Liver (tissue), 9 donors: ENCODE measurements around the gene BAHCC1. TPM values are rescaled to one million over a fixed set of nuclear protein-coding genes. Genes with fewer than 3 reads are reported as not detected.
A peak's percentile ranks its signal among the peaks of the same experiment; 100 is the strongest.

Source experiments
- DNase-seq: peaks from one replicate; pipeline ENCODE4 v3.0.0-alpha.2; 2017; ENCODE audit warnings: low spot score
- H3K27ac ChIP-seq, 2 donors: one replicate each; pipeline ENCODE4 v1.7.0; 2013; ENCODE audit warnings: inconsistent platforms in 2 of 2, low read length in 2 of 2, control low read depth in 1 of 2, low read depth in 1 of 2, mild to moderate bottlenecking in 1 of 2
- H3K27me3 ChIP-seq, 4 donors: one replicate each; pipeline versions ENCODE4 v1.6.1 to v1.7.0; 2013; ENCODE audit warnings: low read length in 3 of 4, inconsistent platforms in 1 of 4, mild to moderate bottlenecking in 1 of 4, moderate library complexity in 1 of 4; ENCODE audit not compliant: control insufficient read depth in 4 of 4, insufficient read depth in 4 of 4
- H3K36me3 ChIP-seq, 4 donors: one replicate each; pipeline versions ENCODE4 v1.6.1 to v1.7.0; 2013; ENCODE audit warnings: low read length in 3 of 4, mild to moderate bottlenecking in 3 of 4, low read depth in 1 of 4, moderate library complexity in 1 of 4; ENCODE audit not compliant: control insufficient read depth in 4 of 4, insufficient read depth in 3 of 4
- H3K4me1 ChIP-seq, 4 donors: one replicate each; pipeline versions ENCODE4 v1.6.1 to v1.7.0; 2013; ENCODE audit warnings: low read length in 3 of 4, mild to moderate bottlenecking in 3 of 4, moderate library complexity in 1 of 4; ENCODE audit not compliant: control insufficient read depth in 4 of 4, insufficient read depth in 4 of 4
- H3K4me3 ChIP-seq, 3 donors: one replicate each; pipeline versions ENCODE4 v1.6.1 to v1.7.0; 2013; ENCODE audit warnings: low read length in 3 of 3, control low read depth in 1 of 3, low read depth in 1 of 3, mild to moderate bottlenecking in 1 of 3
- H3K9ac ChIP-seq, 2 donors: one replicate each; pipeline ENCODE4 v1.7.0; 2013; ENCODE audit warnings: low read length in 2 of 2, mild to moderate bottlenecking in 2 of 2, moderate library complexity in 2 of 2, control low read depth in 1 of 2, low read depth in 1 of 2
- H3K9me3 ChIP-seq, 4 donors: one replicate each; pipeline versions ENCODE4 v1.6.1 to v1.7.0; 2013; ENCODE audit warnings: low read length in 3 of 4; ENCODE audit not compliant: control insufficient read depth in 4 of 4
- CTCF ChIP-seq: fragments of 150-350 bp; IDR thresholded peaks from 2 replicates; pipeline ENCODE4 v1.5.1; 2017; ENCODE audit warnings: improper control_type of control experiment, low read depth, low read length; ENCODE audit not compliant: missing input control
- EGR1 ChIP-seq, 2 donors: IDR thresholded peaks; 2 replicates each; pipeline ENCODE4 v1.6.1; 2016 to 2018; ENCODE audit warnings: antibody characterized with exemption in 2 of 2, low read depth in 2 of 2
- FOXA2 ChIP-seq: IDR thresholded peaks from 2 replicates; pipeline ENCODE4 v1.6.1; 2016; ENCODE audit warnings: antibody characterized with exemption
- HNF4A ChIP-seq, 2 donors: conservative IDR thresholded peaks; 2 replicates each; pipeline ENCODE4 v1.6.1; 2016; ENCODE audit warnings: antibody characterized with exemption in 2 of 2, mild to moderate bottlenecking in 2 of 2
- HNF4G ChIP-seq: IDR thresholded peaks from 2 replicates; pipeline ENCODE4 v1.6.1; 2016; ENCODE audit warnings: antibody characterized with exemption
- JUND ChIP-seq, 2 donors: IDR thresholded peaks; 2 replicates each; pipeline ENCODE4 v1.6.1; 2016; ENCODE audit warnings: antibody characterized with exemption in 2 of 2
- MAX ChIP-seq: IDR thresholded peaks from 2 replicates; pipeline ENCODE4 v1.6.1; 2016; ENCODE audit warnings: antibody characterized with exemption
- NR2F2 ChIP-seq: IDR thresholded peaks from 2 replicates; pipeline ENCODE4 v1.6.1; 2016; ENCODE audit warnings: antibody characterized with exemption
- RAD21 ChIP-seq, 2 donors: IDR thresholded peaks; 2 replicates each; pipeline ENCODE4 v1.6.1; 2016; ENCODE audit warnings: antibody characterized with exemption in 2 of 2, mild to moderate bottlenecking in 2 of 2
- SP1 ChIP-seq: IDR thresholded peaks from 2 replicates; pipeline ENCODE4 v1.6.1; 2018; ENCODE audit warnings: antibody characterized with exemption, mild to moderate bottlenecking
- TAF1 ChIP-seq: conservative IDR thresholded peaks from 2 replicates; pipeline ENCODE4 v1.6.1; 2016; ENCODE audit warnings: antibody characterized with exemption, mild to moderate bottlenecking
- YY1 ChIP-seq: IDR thresholded peaks from 2 replicates; pipeline ENCODE4 v1.6.1; 2016; ENCODE audit warnings: antibody characterized with exemption, mild to moderate bottlenecking
- WGBS: extraction: QIAGEN DNeasy Blood & Tissue Kit; methylation state at CpG from one replicate; pipeline ENCODE4 v1.1.7; 2013; 5-methylcytosine and 5-hydroxymethylcytosine counted together
- polyA plus RNA-seq, 2 donors: library from polyadenylated mRNA; stranded (reverse) in 1 of 2; unstranded in 1 of 2; fragments of 200-250 nt in 1 of 2; fragments of >200 nt in 1 of 2; fragmentation: Nextera tagmentation in 1 of 2; extraction: Ambion mirVana in 1 of 2; gene quantifications; one replicate each; pipeline versions ENCODE4 v1.2.1 to v1.2.3, GENCODE V29; 2013 to 2015
- total RNA-seq, 2 donors: library from RNA; depleted of rRNA; stranded (reverse); fragments of >200 nt; gene quantifications; one replicate each; pipeline ENCODE4 v1.2.3, GENCODE V29; 2014
- donor health status: healthy.
- donor health status: healthy.
- donor health status: healthy.
- donor health status: healthy.
- donor health status: healthy.

The BAHCC1 gene
- total and polyA plus RNA-seq, 4 donors: 0.76 to 3.9 (median 2.5) TPM

- DNase-seq: no peak
- peak; percentile 2 for TF ChIP-seq SP1
- no peak for TF ChIP-seq TAF1
- TF ChIP-seq NR2F2: peak; percentile 16
- TF ChIP-seq YY1: no peak
- no peak for TF ChIP-seq FOXA2
- TF ChIP-seq HNF4G: no peak
- H3K36me3 ChIP-seq: no peaks in the 10 kb centered on the region
- no peak overlapping the region for H3K4me3 ChIP-seq
- WGBS: 57% methylated on average over 30 of the region's 30 CpGs
- H3K9ac ChIP-seq: no peak overlapping the region
- H3K4me1 ChIP-seq: peaks cover 0 to 4% (median 0%) of the 10 kb centered on the region in 4 donors
- H3K27ac ChIP-seq: no peak overlapping the region
- no peaks in the 10 kb centered on the region for H3K27me3 ChIP-seq
- H3K9me3 ChIP-seq: no peaks in the 10 kb centered on the region
These were observed 29.4 kb upstream of the BAHCC1 start for GRCh38 chr17:81365601-81366585.

- Histone ChIP-seq H3K9ac (no peak overlapping the region), H3K4me1 (peaks cover 0 to 4% (median 0%) of the 10 kb centered on the region in 4 donors), H3K27me3 (no peaks in the 10 kb centered on the region), H3K4me3 (no peak overlapping the region), H3K9me3 (no peaks in the 10 kb centered on the region), H3K27ac (no peak overlapping the region), H3K36me3 (no peaks in the 10 kb centered on the region)
- DNase-seq: no peak
- WGBS: 92% methylated on average over 11 of the region's 11 CpGs
- TF ChIP-seq MAX (no peak), HNF4A (conservative IDR thresholded peaks at IDR 0.05) (no peak), FOXA2 (no peak)
These were observed 28.6 kb upstream of the BAHCC1 start for GRCh38 chr17:81366648-81367047.

GRCh38 chr17:81367171-81367570, 28.1 kb upstream of the BAHCC1 start:
- TF ChIP-seq TAF1 (no peak), YY1 (no peak), HNF4G (no peak), CTCF (no peak), RAD21 (IDR thresholded peaks at IDR 0.05) (no peak), EGR1 (IDR thresholded peaks at IDR 0.05; ENCODE audit: low read depth in 2 of 2) (no peak), JUND (IDR thresholded peaks at IDR 0.05) (no peak)
- Histone ChIP-seq H3K36me3 (no peaks in the 10 kb centered on the region), H3K4me1 (peaks cover 0 to 4% (median 0%) of the 10 kb centered on the region in 4 donors), H3K27me3 (no peaks in the 10 kb centered on the region), H3K27ac (no peak overlapping the region), H3K4me3 (no peak overlapping the region), H3K9me3 (no peaks in the 10 kb centered on the region), H3K9ac (no peak overlapping the region)
- WGBS: 89% methylated on average over 12 of the region's 12 CpGs
- no peak for DNase-seq
